SK-N-SH (cell line): ENCODE measurements around the gene HPCA. TPM values are rescaled to one million over a fixed set of nuclear protein-coding genes. Genes with fewer than 3 reads are reported as not detected.

Source experiments
- CTCF ChIA-PET: fragments of 300-600, 350-600 bp; formaldehyde crosslinking; extraction: SDS; loops from one replicate; lab custom pipeline; 2021; lab: Yijun Ruan, JAX
- POLR2A ChIA-PET: fragments of 350-600 bp; sonication (Branson Sonifier 250); formaldehyde crosslinking; extraction: SDS; loops from one replicate; lab custom pipeline; 2020; ENCODE audit warnings: antibody characterized with exemption, inconsistent platforms; lab: Yijun Ruan, JAX
- DNase-seq: peaks from one replicate; pipeline ENCODE4 v3.0.0; 2012
- H2AFZ ChIP-seq: fragments of 200-600 bp; sonication (generic); 2 replicates; pipeline ENCODE4 v1.8.1; 2016; ENCODE audit warnings: antibody characterized with exemption, mild to moderate bottlenecking, low read depth
- H3F3A ChIP-seq: fragments of 200-600 bp; sonication (generic); replicated peaks from 2 replicates; pipeline ENCODE3; 2016; ENCODE audit warnings: antibody characterized with exemption, mild to moderate bottlenecking; ENCODE audit not compliant: insufficient read depth
- H3K27ac ChIP-seq, 2 experiments: fragments of 200-500 bp in 1 of 2; fragments of 200-600 bp in 1 of 2; sonication (Bioruptor generic) in 1 of 2; sonication (generic), shearing (Covaris generic) in 1 of 2; 2 replicates each; pipeline versions ENCODE4 v1.5.1 to v1.6.1; 2014 to 2016; ENCODE audit warnings: low read depth in 2 of 2, inconsistent platforms in 1 of 2, low read length in 1 of 2, mild to moderate bottlenecking in 1 of 2, mixed read lengths in 1 of 2
- H3K27me3 ChIP-seq: fragments of 200-600 bp; sonication (generic), shearing (Covaris generic); 2 replicates; pipeline ENCODE4 v1.6.1; 2016; ENCODE audit warnings: mixed run types; ENCODE audit not compliant: insufficient read depth
- H3K36me3 ChIP-seq, 2 experiments: fragments of 200-500 bp in 1 of 2; fragments of 200-600 bp in 1 of 2; sonication (Bioruptor generic) in 1 of 2; sonication (generic) in 1 of 2; replicated peaks in 1 of 2; 2 replicates each; pipeline versions ENCODE3 to v1.5.1; 2014 to 2016; ENCODE audit warnings: low read length in 1 of 2, mild to moderate bottlenecking in 1 of 2; ENCODE audit not compliant: insufficient read depth in 2 of 2, control insufficient read depth in 1 of 2
- H3K4me1 ChIP-seq, 2 experiments: fragments of 200-500 bp in 1 of 2; fragments of 200-600 bp in 1 of 2; sonication (Bioruptor generic) in 1 of 2; sonication (generic), shearing (Covaris generic) in 1 of 2; 2 replicates each; pipeline versions ENCODE4 v1.5.1 to v1.6.1; 2014 to 2016; ENCODE audit warnings: low read depth in 1 of 2, low read length in 1 of 2, mixed run types in 1 of 2; ENCODE audit not compliant: insufficient read depth in 2 of 2, control insufficient read depth in 1 of 2
- H3K4me2 ChIP-seq: fragments of 200-600 bp; sonication (generic), shearing (Covaris generic); 2 replicates; pipeline ENCODE4 v1.6.1; 2017; ENCODE audit warnings: mixed run types
- H3K4me3 ChIP-seq, 2 experiments: fragments of 200-500 bp in 1 of 2; fragments of 200-600 bp in 1 of 2; sonication (Bioruptor generic) in 1 of 2; sonication (generic), shearing (Covaris generic) in 1 of 2; 2 replicates each; pipeline versions ENCODE4 v1.5.1 to v1.8.1; 2014 to 2016; ENCODE audit warnings: low read depth in 2 of 2, inconsistent platforms in 1 of 2, low read length in 1 of 2, mild to moderate bottlenecking in 1 of 2, mixed read lengths in 1 of 2, moderate library complexity in 1 of 2
- H3K79me2 ChIP-seq: fragments of 200-600 bp; sonication (generic); 2 replicates; pipeline ENCODE4 v1.8.1; 2017; ENCODE audit warnings: mild to moderate bottlenecking; ENCODE audit not compliant: insufficient read depth
- H3K9ac ChIP-seq: fragments of 200-600 bp; sonication (generic); 2 replicates; pipeline ENCODE4 v1.6.1; 2017; ENCODE audit warnings: mixed run types
- H3K9me2 ChIP-seq: fragments of 200-600 bp; sonication (generic); 2 replicates; pipeline ENCODE4 v1.6.1; 2017; ENCODE audit warnings: mixed run types
- H3K9me3 ChIP-seq: fragments of 200-600 bp; sonication (generic); 2 replicates; pipeline ENCODE4 v1.6.1; 2017; ENCODE audit warnings: mixed run types, mild to moderate bottlenecking, moderate library complexity
- H4K20me1 ChIP-seq: fragments of 200-600 bp; sonication (generic); 2 replicates; pipeline ENCODE4 v1.6.1; 2017; ENCODE audit warnings: mild to moderate bottlenecking, mixed run types; ENCODE audit not compliant: insufficient read depth
- CHD2 ChIP-seq: fragments of 150-350 bp; IDR thresholded peaks from 2 replicates; pipeline ENCODE4 v1.6.1; 2018; ENCODE audit warnings: low read length; ENCODE audit not compliant: partially characterized antibody
- ELF1 ChIP-seq: IDR thresholded peaks from 2 replicates; pipeline ENCODE4 v1.4.0; 2012
- EP300 ChIP-seq, 2 experiments: IDR thresholded peaks; 2 replicates each; pipeline versions ENCODE4 v1.4.0 to v1.6.1; 2012; ENCODE audit warnings: borderline replicate concordance in 1 of 2, low read depth in 1 of 2, low read length in 1 of 2
- FOXM1 ChIP-seq: IDR thresholded peaks from 2 replicates; pipeline ENCODE4 v1.4.0; 2012; ENCODE audit warnings: low read depth, mild to moderate bottlenecking
- GABPA ChIP-seq: IDR thresholded peaks from 2 replicates; pipeline ENCODE4 v1.4.0; 2012; ENCODE audit warnings: low read depth, mild to moderate bottlenecking
- GATA2 ChIP-seq: sonication (generic); formaldehyde crosslinking; IDR thresholded peaks from 2 replicates; pipeline ENCODE4 v1.5.0; 2020; ENCODE audit warnings: mild to moderate bottlenecking, missing genetic modification reagents
- JUND ChIP-seq: IDR thresholded peaks from 2 replicates; pipeline ENCODE4 v1.4.0; 2012
- MEF2A ChIP-seq: IDR thresholded peaks from 2 replicates; pipeline ENCODE4 v1.4.0; 2012; ENCODE audit warnings: low read depth, borderline replicate concordance
- MXI1 ChIP-seq: IDR thresholded peaks from 2 replicates; pipeline ENCODE4 v1.6.1; 2012; ENCODE audit warnings: mild to moderate bottlenecking, low read depth, low read length, improper control_type of control experiment
- NFIC ChIP-seq: IDR thresholded peaks from 2 replicates; pipeline ENCODE4 v1.4.0; 2012; ENCODE audit warnings: borderline replicate concordance
- NRF1 ChIP-seq: IDR thresholded peaks from 2 replicates; pipeline ENCODE4 v1.6.1; 2012; ENCODE audit warnings: low read depth, mild to moderate bottlenecking, low read length
- POLR2AphosphoS5 ChIP-seq: IDR thresholded peaks from 2 replicates; pipeline ENCODE4 v1.6.1; 2012; ENCODE audit warnings: low read depth, low read length
- RAD21 ChIP-seq: IDR thresholded peaks from 2 replicates; pipeline ENCODE4 v1.6.1; 2012; ENCODE audit warnings: mild to moderate bottlenecking, low read length
- RCOR1 ChIP-seq: fragments of 150-350 bp; IDR thresholded peaks from 2 replicates; pipeline ENCODE4 v1.6.1; 2017; ENCODE audit warnings: antibody characterized with exemption, low read length
- RFX5 ChIP-seq: IDR thresholded peaks from 2 replicates; pipeline ENCODE4 v1.6.1; 2012; ENCODE audit warnings: mild to moderate bottlenecking, improper control_type of control experiment, low read length
- RXRA ChIP-seq: IDR thresholded peaks from 2 replicates; pipeline ENCODE4 v1.4.0; 2012; ENCODE audit warnings: low read depth, mild to moderate bottlenecking, borderline replicate concordance
- TCF12 ChIP-seq: IDR thresholded peaks from 2 replicates; pipeline ENCODE4 v1.4.0; 2012
- TEAD4 ChIP-seq: IDR thresholded peaks from 2 replicates; pipeline ENCODE4 v1.4.0; 2012; ENCODE audit warnings: mild to moderate bottlenecking, borderline replicate concordance; ENCODE audit not compliant: insufficient read depth
- WGBS: methylation state at CpG from one replicate; pipeline ENCODE4 v1.1.6; 2017; ENCODE audit warnings: low lambda C conversion rate; 5-methylcytosine and 5-hydroxymethylcytosine counted together
- polyA plus RNA-seq, 3 experiments: library from polyadenylated mRNA; depleted of rRNA; stranded (reverse); fragments of >200 nt; gene quantifications; 2 replicates each; pipeline ENCODE4 v1.2.3, GENCODE V29; 2012
- TF ChIP-seq, protein P1 (sequence below): fragments of 200-600 bp; sonication (generic); IDR thresholded peaks from 2 replicates; pipeline ENCODE4 v1.6.1; 2017; ENCODE audit warnings: antibody characterized with exemption, mild to moderate bottlenecking, moderate library complexity
- TF ChIP-seq, protein P2 (sequence below): IDR thresholded peaks from 2 replicates; pipeline ENCODE4 v1.4.0; 2012; ENCODE audit warnings: low read depth
- TF ChIP-seq, protein P3 (sequence below): fragments of 150-350 bp; IDR thresholded peaks from 2 replicates; pipeline ENCODE4 v1.6.1; 2016; ENCODE audit warnings: mild to moderate bottlenecking, low read depth, low read length
- TF ChIP-seq, protein P4 (sequence below): fragments of 150-350 bp; IDR thresholded peaks from 2 replicates; pipeline ENCODE4 v1.6.1; 2017; ENCODE audit warnings: antibody characterized with exemption, low read length, low read depth, borderline replicate concordance
- TF ChIP-seq, protein P5 (sequence below): IDR thresholded peaks from 2 replicates; pipeline ENCODE4 v1.4.0; 2012; ENCODE audit warnings: low read depth, borderline replicate concordance

The HPCA gene
- polyA plus RNA-seq, 1 of the 3 experiments (the other 2 are of a cell fraction): not detected

DNA sequence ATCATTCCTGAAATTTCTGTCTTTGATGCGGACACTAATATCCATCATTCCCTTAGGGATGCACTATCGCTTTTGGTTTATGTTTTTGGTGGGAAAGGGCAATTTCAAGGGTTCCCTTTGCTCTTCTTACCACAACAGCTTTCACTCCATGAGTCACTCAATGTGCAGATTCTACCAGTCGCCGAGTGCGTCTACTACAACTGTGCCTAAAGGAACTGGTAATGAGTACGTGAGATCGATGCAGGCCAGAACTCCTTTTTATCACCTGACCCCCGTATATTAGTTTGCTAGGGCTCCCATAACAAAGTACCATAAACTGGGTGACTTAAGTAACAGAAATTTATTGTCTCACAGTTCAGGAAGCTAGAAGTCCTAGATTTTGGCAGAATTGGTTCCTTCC is 42.4 kb downstream of the HPCA start:
- no peaks in the 10 kb centered on the region for H3K36me3 ChIP-seq
- H3K4me1 ChIP-seq: peaks cover 1 to 2% of the 10 kb centered on the region in 2 experiments; a peak in 3 of 4 replicates
- DNase-seq: no peak
- 94% methylated on average over 8 of the region's 8 CpGs for WGBS
- CTCF ChIA-PET: interaction anchor here (1.4 to 8.9 kb wide), 3 partner anchors 79 to 157 kb away, joined by 6 to 95 read pairs (median 8); no protein-coding TSS in a partner anchor
- H3K27ac ChIP-seq: no peak overlapping the region
- no peak overlapping the region for H3K4me3 ChIP-seq
- H4K20me1 ChIP-seq: peaks cover under 1% of the 10 kb centered on the region; the same call in 1 of the 2 replicates
- no peaks in the 10 kb centered on the region for H3K79me2 ChIP-seq
- no peaks in the 10 kb centered on the region for H3K27me3 ChIP-seq
- POLR2A ChIA-PET: interaction anchor here (0.6 kb wide), 1 partner anchor 355 kb away, joined by 4 read pairs; no protein-coding TSS in a partner anchor
- H3K9me2 ChIP-seq: no peaks in the 10 kb centered on the region
- TF ChIP-seq MXI1 (no peak), RCOR1 (no peak), TEAD4 (no peak), JUND (no peak), MEF2A (no peak), RXRA (no peak), NRF1 (no peak), NFIC (no peak), ELF1 (no peak), TCF12 (no peak), EP300 (IDR thresholded peaks at IDR 0.05; ENCODE audit: borderline replicate concordance in 1 of 2, low read depth in 1 of 2, low read length in 1 of 2) (no peak), GABPA (no peak), RFX5 (no peak), POLR2AphosphoS5 (no peak), GATA2 (no peak), RAD21 (no peak), FOXM1 (no peak)
- TF ChIP-seq, protein P1, sequence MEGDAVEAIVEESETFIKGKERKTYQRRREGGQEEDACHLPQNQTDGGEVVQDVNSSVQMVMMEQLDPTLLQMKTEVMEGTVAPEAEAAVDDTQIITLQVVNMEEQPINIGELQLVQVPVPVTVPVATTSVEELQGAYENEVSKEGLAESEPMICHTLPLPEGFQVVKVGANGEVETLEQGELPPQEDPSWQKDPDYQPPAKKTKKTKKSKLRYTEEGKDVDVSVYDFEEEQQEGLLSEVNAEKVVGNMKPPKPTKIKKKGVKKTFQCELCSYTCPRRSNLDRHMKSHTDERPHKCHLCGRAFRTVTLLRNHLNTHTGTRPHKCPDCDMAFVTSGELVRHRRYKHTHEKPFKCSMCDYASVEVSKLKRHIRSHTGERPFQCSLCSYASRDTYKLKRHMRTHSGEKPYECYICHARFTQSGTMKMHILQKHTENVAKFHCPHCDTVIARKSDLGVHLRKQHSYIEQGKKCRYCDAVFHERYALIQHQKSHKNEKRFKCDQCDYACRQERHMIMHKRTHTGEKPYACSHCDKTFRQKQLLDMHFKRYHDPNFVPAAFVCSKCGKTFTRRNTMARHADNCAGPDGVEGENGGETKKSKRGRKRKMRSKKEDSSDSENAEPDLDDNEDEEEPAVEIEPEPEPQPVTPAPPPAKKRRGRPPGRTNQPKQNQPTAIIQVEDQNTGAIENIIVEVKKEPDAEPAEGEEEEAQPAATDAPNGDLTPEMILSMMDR: no peak
- TF ChIP-seq, protein P2, sequence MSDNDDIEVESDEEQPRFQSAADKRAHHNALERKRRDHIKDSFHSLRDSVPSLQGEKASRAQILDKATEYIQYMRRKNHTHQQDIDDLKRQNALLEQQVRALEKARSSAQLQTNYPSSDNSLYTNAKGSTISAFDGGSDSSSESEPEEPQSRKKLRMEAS: no peak
- H3K9ac ChIP-seq: no peak overlapping the region
- no peaks in the 10 kb centered on the region for H3K9me3 ChIP-seq
- peaks cover 10% of the 10 kb centered on the region for H3F3A ChIP-seq
- H2AFZ ChIP-seq: no peak overlapping the region
- no peak overlapping the region for H3K4me2 ChIP-seq

DNA sequence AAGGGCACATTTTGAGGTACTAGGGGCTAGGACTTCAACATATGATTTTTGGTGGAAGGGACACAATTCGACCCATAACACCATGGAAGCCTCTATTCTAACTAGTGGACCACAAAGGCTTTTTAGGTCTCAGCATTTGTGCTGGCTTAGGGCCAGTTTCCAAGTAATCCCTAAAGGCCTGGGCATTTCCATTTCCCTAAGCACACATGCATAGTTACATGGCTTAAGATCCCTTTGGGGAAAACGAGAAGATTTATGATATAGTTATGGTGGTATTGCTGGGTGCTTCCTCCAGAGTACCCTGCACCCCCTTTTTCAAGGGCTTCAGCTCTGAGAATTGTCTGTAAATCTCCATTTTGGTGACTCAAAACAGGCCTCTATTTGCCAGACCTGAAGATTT is 43.1 kb downstream of the HPCA start:
- H3K9me2 ChIP-seq: no peaks in the 10 kb centered on the region
- no peaks in the 10 kb centered on the region for H3K27me3 ChIP-seq
- H2AFZ ChIP-seq: no peak overlapping the region
- H4K20me1 ChIP-seq: peaks cover 6% of the 10 kb centered on the region; the same call in 1 of the 2 replicates
- peaks cover 3 to 9% of the 10 kb centered on the region in 2 experiments for H3K4me1 ChIP-seq
- peaks cover 17% of the 10 kb centered on the region for H3F3A ChIP-seq
- ChIA-PET CTCF (interaction anchor here (0.9 to 8.9 kb wide), 3 partner anchors 25 to 79 kb away, joined by 3 to 95 read pairs (median 5); no protein-coding TSS in a partner anchor), POLR2A (no interaction called here)
- WGBS: 68% methylated on average over 2 of the region's 2 CpGs
- no peak overlapping the region for H3K9ac ChIP-seq
- H3K4me2 ChIP-seq: no peak overlapping the region
- H3K79me2 ChIP-seq: no peaks in the 10 kb centered on the region
- H3K4me3 ChIP-seq: no peak overlapping the region
- H3K36me3 ChIP-seq: no peaks in the 10 kb centered on the region
- TF ChIP-seq POLR2AphosphoS5: no peak
- TF ChIP-seq, protein P3, sequence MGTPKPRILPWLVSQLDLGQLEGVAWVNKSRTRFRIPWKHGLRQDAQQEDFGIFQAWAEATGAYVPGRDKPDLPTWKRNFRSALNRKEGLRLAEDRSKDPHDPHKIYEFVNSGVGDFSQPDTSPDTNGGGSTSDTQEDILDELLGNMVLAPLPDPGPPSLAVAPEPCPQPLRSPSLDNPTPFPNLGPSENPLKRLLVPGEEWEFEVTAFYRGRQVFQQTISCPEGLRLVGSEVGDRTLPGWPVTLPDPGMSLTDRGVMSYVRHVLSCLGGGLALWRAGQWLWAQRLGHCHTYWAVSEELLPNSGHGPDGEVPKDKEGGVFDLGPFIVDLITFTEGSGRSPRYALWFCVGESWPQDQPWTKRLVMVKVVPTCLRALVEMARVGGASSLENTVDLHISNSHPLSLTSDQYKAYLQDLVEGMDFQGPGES: no peak
- TF ChIP-seq, protein P4, sequence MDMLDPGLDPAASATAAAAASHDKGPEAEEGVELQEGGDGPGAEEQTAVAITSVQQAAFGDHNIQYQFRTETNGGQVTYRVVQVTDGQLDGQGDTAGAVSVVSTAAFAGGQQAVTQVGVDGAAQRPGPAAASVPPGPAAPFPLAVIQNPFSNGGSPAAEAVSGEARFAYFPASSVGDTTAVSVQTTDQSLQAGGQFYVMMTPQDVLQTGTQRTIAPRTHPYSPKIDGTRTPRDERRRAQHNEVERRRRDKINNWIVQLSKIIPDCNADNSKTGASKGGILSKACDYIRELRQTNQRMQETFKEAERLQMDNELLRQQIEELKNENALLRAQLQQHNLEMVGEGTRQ: no peak
- TF ChIP-seq, protein P5, sequence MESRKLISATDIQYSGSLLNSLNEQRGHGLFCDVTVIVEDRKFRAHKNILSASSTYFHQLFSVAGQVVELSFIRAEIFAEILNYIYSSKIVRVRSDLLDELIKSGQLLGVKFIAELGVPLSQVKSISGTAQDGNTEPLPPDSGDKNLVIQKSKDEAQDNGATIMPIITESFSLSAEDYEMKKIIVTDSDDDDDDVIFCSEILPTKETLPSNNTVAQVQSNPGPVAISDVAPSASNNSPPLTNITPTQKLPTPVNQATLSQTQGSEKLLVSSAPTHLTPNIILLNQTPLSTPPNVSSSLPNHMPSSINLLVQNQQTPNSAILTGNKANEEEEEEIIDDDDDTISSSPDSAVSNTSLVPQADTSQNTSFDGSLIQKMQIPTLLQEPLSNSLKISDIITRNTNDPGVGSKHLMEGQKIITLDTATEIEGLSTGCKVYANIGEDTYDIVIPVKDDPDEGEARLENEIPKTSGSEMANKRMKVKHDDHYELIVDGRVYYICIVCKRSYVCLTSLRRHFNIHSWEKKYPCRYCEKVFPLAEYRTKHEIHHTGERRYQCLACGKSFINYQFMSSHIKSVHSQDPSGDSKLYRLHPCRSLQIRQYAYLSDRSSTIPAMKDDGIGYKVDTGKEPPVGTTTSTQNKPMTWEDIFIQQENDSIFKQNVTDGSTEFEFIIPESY: no peak
- TF ChIP-seq TCF12: no peak
- no peak for TF ChIP-seq CHD2
- TF ChIP-seq MXI1: no peak
- no peaks in the 10 kb centered on the region for H3K9me3 ChIP-seq
- no peak for DNase-seq
- no peak overlapping the region for H3K27ac ChIP-seq
